Measurements from ENCODE around the gene AKT2. TPM values are rescaled to one million over a fixed set of nuclear protein-coding genes. Genes with fewer than 3 reads are reported as not detected.

Gene AKT2
- total and polyA plus RNA-seq, 2 of the 8 experiments (the other 6 are each of a cell fraction or from before 2014, with no cell fraction given), result 151 to 183 TPM

DNA sequence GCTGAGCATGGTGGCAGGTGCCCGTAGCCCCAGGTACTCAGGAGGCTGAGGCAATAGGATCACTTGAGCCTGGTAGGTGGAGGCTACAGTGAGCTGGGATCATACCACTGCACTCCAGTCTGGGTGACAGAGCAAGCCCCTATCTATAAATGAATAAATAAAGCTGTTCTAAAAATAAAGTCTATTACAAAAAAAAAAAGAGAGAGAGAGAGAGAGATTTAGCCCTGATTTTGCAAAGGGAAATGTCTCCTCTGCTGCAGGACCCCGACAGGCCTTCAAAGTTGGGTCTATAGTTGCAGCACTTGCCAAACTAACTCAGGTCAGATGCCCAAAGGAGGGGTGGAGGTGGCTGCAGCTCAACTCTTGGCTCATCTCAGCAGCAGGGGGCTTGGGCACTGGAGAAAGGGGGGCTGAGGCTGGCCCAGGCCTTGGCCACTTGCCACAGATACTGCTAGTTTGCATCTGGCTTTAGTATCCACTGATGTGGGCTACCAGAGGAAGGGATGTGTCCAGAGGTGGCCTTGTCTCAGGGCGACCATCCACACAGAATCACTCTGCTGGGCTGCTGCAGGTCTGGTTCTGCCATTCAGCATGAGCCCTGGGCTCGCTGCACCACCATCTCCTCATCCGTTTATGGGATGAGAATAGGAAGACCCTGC is 30.8 kb upstream of the AKT2 start (continued):
- TF ChIP-seq, protein P1, sequence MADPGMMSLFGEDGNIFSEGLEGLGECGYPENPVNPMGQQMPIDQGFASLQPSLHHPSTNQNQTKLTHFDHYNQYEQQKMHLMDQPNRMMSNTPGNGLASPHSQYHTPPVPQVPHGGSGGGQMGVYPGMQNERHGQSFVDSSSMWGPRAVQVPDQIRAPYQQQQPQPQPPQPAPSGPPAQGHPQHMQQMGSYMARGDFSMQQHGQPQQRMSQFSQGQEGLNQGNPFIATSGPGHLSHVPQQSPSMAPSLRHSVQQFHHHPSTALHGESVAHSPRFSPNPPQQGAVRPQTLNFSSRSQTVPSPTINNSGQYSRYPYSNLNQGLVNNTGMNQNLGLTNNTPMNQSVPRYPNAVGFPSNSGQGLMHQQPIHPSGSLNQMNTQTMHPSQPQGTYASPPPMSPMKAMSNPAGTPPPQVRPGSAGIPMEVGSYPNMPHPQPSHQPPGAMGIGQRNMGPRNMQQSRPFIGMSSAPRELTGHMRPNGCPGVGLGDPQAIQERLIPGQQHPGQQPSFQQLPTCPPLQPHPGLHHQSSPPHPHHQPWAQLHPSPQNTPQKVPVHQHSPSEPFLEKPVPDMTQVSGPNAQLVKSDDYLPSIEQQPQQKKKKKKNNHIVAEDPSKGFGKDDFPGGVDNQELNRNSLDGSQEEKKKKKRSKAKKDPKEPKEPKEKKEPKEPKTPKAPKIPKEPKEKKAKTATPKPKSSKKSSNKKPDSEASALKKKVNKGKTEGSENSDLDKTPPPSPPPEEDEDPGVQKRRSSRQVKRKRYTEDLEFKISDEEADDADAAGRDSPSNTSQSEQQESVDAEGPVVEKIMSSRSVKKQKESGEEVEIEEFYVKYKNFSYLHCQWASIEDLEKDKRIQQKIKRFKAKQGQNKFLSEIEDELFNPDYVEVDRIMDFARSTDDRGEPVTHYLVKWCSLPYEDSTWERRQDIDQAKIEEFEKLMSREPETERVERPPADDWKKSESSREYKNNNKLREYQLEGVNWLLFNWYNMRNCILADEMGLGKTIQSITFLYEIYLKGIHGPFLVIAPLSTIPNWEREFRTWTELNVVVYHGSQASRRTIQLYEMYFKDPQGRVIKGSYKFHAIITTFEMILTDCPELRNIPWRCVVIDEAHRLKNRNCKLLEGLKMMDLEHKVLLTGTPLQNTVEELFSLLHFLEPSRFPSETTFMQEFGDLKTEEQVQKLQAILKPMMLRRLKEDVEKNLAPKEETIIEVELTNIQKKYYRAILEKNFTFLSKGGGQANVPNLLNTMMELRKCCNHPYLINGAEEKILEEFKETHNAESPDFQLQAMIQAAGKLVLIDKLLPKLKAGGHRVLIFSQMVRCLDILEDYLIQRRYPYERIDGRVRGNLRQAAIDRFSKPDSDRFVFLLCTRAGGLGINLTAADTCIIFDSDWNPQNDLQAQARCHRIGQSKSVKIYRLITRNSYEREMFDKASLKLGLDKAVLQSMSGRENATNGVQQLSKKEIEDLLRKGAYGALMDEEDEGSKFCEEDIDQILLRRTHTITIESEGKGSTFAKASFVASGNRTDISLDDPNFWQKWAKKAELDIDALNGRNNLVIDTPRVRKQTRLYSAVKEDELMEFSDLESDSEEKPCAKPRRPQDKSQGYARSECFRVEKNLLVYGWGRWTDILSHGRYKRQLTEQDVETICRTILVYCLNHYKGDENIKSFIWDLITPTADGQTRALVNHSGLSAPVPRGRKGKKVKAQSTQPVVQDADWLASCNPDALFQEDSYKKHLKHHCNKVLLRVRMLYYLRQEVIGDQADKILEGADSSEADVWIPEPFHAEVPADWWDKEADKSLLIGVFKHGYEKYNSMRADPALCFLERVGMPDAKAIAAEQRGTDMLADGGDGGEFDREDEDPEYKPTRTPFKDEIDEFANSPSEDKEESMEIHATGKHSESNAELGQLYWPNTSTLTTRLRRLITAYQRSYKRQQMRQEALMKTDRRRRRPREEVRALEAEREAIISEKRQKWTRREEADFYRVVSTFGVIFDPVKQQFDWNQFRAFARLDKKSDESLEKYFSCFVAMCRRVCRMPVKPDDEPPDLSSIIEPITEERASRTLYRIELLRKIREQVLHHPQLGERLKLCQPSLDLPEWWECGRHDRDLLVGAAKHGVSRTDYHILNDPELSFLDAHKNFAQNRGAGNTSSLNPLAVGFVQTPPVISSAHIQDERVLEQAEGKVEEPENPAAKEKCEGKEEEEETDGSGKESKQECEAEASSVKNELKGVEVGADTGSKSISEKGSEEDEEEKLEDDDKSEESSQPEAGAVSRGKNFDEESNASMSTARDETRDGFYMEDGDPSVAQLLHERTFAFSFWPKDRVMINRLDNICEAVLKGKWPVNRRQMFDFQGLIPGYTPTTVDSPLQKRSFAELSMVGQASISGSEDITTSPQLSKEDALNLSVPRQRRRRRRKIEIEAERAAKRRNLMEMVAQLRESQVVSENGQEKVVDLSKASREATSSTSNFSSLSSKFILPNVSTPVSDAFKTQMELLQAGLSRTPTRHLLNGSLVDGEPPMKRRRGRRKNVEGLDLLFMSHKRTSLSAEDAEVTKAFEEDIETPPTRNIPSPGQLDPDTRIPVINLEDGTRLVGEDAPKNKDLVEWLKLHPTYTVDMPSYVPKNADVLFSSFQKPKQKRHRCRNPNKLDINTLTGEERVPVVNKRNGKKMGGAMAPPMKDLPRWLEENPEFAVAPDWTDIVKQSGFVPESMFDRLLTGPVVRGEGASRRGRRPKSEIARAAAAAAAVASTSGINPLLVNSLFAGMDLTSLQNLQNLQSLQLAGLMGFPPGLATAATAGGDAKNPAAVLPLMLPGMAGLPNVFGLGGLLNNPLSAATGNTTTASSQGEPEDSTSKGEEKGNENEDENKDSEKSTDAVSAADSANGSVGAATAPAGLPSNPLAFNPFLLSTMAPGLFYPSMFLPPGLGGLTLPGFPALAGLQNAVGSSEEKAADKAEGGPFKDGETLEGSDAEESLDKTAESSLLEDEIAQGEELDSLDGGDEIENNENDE (IDR thresholded peaks at IDR 0.05; ENCODE audit: insufficient replicate concordance, low read length), result no peak
- no peak for TF ChIP-seq SAP30 (IDR thresholded peaks at IDR 0.05; ENCODE audit: insufficient read depth, insufficient replicate concordance, low read length)
- no peak for TF ChIP-seq BRCA1 (IDR thresholded peaks at IDR 0.05; ENCODE audit: low read depth, low read length)

All from H1 (cell line).